Fibroblast of lung (primary cell): Measurements from ENCODE around the gene TRAF3.

ENCODE experiments used
- CTCF ChIP-seq, 2 donors: IDR thresholded peaks in 1 of 2; conservative IDR thresholded peaks in 1 of 2; 1 replicate in 1 of 2; 2 replicates in 1 of 2; pipeline ENCODE4 v1.5.1; 2011 to 2012; ENCODE audit warnings: low read length in 2 of 2, control low read depth in 1 of 2, inconsistent platforms in 1 of 2, low read depth in 1 of 2, mild to moderate bottlenecking in 1 of 2
- EZH2 ChIP-seq: IDR thresholded peaks from 2 replicates; pipeline ENCODE4 v1.5.1; 2012; ENCODE audit warnings: low read length, control low read depth, mild to moderate bottlenecking; ENCODE audit errors: missing control alignments

GRCh38 chr14:102923925-102924486 is 146.8 kb downstream of the TRAF3 start:
- no peak for TF ChIP-seq EZH2
- TF ChIP-seq CTCF (conservative IDR thresholded peaks at IDR 0.05 in 1 of 2, IDR thresholded peaks at IDR 0.05 in 1 of 2; ENCODE audit: low read depth in 1 of 2, low read length in 2 of 2), result no peak
